SK-N-SH treated with all-trans-retinoic acid at 6 μM for 48 hours (cell line): ENCODE results near the gene SRSF1.

ENCODE experiments used
- ATAC-seq: fragments of 200-7000 bp; cut with Tn5 transposase; 3 replicates; pipeline ENCODE4 v1.9.1; 2020; ENCODE audit warnings: mild to moderate bottlenecking, moderate library complexity
- ARNTL ChIP-seq: fragments of 450-650 bp; formaldehyde crosslinking; IDR thresholded peaks from 2 replicates; pipeline ENCODE4 v1.5.0; 2020; ENCODE audit warnings: low read depth, mild to moderate bottlenecking, moderate library complexity, borderline replicate concordance
- BACH2 ChIP-seq: fragments of 250-450 bp; sonication (Bioruptor Pico); IDR thresholded peaks from 2 replicates; pipeline ENCODE4 v1.9.0; 2021; ENCODE audit warnings: mild to moderate bottlenecking, borderline replicate concordance
- ESRRG ChIP-seq: fragments of 250-450 bp; sonication (Bioruptor Pico); IDR thresholded peaks from 2 replicates; pipeline ENCODE4 v1.6.1; 2021; ENCODE audit warnings: mild to moderate bottlenecking
- GLIS3 ChIP-seq: fragments of 250-450 bp; sonication (Bioruptor Pico); IDR thresholded peaks from 2 replicates; pipeline ENCODE4 v1.5.0; 2020; ENCODE audit warnings: mild to moderate bottlenecking, moderate library complexity
- ISL1 ChIP-seq: fragments of 250-450 bp; sonication (Bioruptor Pico); IDR thresholded peaks from 2 replicates; pipeline ENCODE4 v2.1.2; 2022; ENCODE audit warnings: mild to moderate bottlenecking, moderate library complexity
- OSR1 ChIP-seq: fragments of 250-450 bp; sonication (Bioruptor Pico); IDR thresholded peaks from 2 replicates; pipeline ENCODE4 v1.8.0; 2022; ENCODE audit warnings: moderate library complexity, mild to moderate bottlenecking, inconsistent platforms
- PPARA ChIP-seq: fragments of 250-450 bp; sonication (Bioruptor Pico); IDR thresholded peaks from 2 replicates; pipeline ENCODE4 v1.5.0; 2020; ENCODE audit warnings: mild to moderate bottlenecking, borderline replicate concordance
- RARB ChIP-seq: fragments of 250-450 bp; sonication (Bioruptor Pico); IDR thresholded peaks from 2 replicates; pipeline ENCODE4 v1.8.0; 2021; ENCODE audit warnings: mild to moderate bottlenecking, moderate library complexity
- SNAI2 ChIP-seq: fragments of 250-450 bp; sonication (Bioruptor Pico); IDR thresholded peaks from 2 replicates; pipeline ENCODE4 v1.5.0; 2020; ENCODE audit warnings: mild to moderate bottlenecking, moderate library complexity
- TOX ChIP-seq: fragments of 250-450 bp; sonication (Bioruptor Pico); IDR thresholded peaks from 2 replicates; pipeline ENCODE4 v1.8.0; 2021; ENCODE audit warnings: mild to moderate bottlenecking, moderate library complexity, borderline replicate concordance
- ZC3H10 ChIP-seq: fragments of 250-450 bp; sonication (Bioruptor Pico); IDR thresholded peaks from 2 replicates; pipeline ENCODE4 v1.5.1; 2021; ENCODE audit warnings: mild to moderate bottlenecking, moderate library complexity
- ZFP30 ChIP-seq: fragments of 450-650 bp; formaldehyde crosslinking; IDR thresholded peaks from 2 replicates; pipeline ENCODE4 v1.5.0; 2022; ENCODE audit warnings: mild to moderate bottlenecking, moderate library complexity
- ZNF70 ChIP-seq: fragments of 450-650 bp; formaldehyde crosslinking; IDR thresholded peaks from 2 replicates; pipeline ENCODE4 v1.5.0; 2020; ENCODE audit warnings: mild to moderate bottlenecking, moderate library complexity
- ZNF8 ChIP-seq: fragments of 450-650 bp; formaldehyde crosslinking; IDR thresholded peaks from 2 replicates; pipeline ENCODE4 v1.5.0; 2020; ENCODE audit warnings: mild to moderate bottlenecking, moderate library complexity
- TF ChIP-seq, protein P1 (sequence below): fragments of 250-450 bp; sonication (Bioruptor Pico); IDR thresholded peaks from 2 replicates; pipeline ENCODE4 v1.8.0; 2021; ENCODE audit warnings: low read depth, mild to moderate bottlenecking, moderate library complexity, borderline replicate concordance
- TF ChIP-seq, protein P2 (sequence below): fragments of 250-450 bp; sonication (Bioruptor Pico); IDR thresholded peaks from 2 replicates; pipeline ENCODE4 v1.5.0; 2020; ENCODE audit warnings: mild to moderate bottlenecking, moderate library complexity
- TF ChIP-seq, protein P3 (sequence below): fragments of 250-450 bp; sonication (Bioruptor Pico); IDR thresholded peaks from 2 replicates; pipeline ENCODE4 v1.8.0; 2020; ENCODE audit warnings: mild to moderate bottlenecking, moderate library complexity, borderline replicate concordance
- TF ChIP-seq, protein P4 (sequence below): fragments of 250-450 bp; sonication (Bioruptor Pico); IDR thresholded peaks from 2 replicates; pipeline ENCODE4 v1.5.1; 2020; ENCODE audit warnings: low read depth, mild to moderate bottlenecking, moderate library complexity

Gene SRSF1

DNA sequence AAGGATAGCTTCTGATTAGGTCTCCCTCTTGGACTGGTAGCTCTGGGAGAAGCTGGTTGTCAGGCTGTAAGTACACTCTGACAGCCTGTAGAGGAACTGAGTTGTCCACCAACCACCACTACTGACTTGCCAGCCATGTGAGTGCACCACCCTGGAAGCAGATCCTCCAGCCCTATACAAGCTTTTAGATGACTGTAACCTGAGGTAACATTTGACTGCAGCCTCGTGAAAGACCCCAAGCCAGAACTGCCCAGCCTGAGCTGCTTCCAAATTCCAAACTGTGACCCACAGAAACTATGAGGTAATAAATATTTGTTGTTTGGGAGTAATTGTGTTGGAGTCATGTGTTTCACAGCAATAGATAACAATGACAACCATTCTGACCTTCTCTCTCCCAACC lies 45.4 kb upstream of the SRSF1 start:
- TF ChIP-seq ESRRG (CRISPR knock-in tag) (no peak), OSR1 (no peak), PPARA (no peak), ISL1 (CRISPR knock-in tag) (no peak), GLIS3 (CRISPR knock-in tag) (no peak), ZNF8 (no peak), BACH2 (CRISPR knock-in tag) (no peak), SNAI2 (no peak), ZNF70 (CRISPR knock-in tag) (no peak), TOX (CRISPR knock-in tag) (no peak), ZC3H10 (CRISPR knock-in tag) (no peak), RARB (CRISPR knock-in tag) (no peak), ZFP30 (CRISPR knock-in tag) (no peak)
- TF ChIP-seq, protein P1, sequence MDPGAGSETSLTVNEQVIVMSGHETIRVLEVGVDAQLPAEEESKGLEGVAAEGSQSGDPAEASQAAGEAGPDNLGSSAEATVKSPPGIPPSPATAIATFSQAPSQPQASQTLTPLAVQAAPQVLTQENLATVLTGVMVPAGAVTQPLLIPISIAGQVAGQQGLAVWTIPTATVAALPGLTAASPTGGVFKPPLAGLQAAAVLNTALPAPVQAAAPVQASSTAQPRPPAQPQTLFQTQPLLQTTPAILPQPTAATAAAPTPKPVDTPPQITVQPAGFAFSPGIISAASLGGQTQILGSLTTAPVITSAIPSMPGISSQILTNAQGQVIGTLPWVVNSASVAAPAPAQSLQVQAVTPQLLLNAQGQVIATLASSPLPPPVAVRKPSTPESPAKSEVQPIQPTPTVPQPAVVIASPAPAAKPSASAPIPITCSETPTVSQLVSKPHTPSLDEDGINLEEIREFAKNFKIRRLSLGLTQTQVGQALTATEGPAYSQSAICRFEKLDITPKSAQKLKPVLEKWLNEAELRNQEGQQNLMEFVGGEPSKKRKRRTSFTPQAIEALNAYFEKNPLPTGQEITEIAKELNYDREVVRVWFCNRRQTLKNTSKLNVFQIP (CRISPR knock-in tag), result no peak
- TF ChIP-seq, protein P2, sequence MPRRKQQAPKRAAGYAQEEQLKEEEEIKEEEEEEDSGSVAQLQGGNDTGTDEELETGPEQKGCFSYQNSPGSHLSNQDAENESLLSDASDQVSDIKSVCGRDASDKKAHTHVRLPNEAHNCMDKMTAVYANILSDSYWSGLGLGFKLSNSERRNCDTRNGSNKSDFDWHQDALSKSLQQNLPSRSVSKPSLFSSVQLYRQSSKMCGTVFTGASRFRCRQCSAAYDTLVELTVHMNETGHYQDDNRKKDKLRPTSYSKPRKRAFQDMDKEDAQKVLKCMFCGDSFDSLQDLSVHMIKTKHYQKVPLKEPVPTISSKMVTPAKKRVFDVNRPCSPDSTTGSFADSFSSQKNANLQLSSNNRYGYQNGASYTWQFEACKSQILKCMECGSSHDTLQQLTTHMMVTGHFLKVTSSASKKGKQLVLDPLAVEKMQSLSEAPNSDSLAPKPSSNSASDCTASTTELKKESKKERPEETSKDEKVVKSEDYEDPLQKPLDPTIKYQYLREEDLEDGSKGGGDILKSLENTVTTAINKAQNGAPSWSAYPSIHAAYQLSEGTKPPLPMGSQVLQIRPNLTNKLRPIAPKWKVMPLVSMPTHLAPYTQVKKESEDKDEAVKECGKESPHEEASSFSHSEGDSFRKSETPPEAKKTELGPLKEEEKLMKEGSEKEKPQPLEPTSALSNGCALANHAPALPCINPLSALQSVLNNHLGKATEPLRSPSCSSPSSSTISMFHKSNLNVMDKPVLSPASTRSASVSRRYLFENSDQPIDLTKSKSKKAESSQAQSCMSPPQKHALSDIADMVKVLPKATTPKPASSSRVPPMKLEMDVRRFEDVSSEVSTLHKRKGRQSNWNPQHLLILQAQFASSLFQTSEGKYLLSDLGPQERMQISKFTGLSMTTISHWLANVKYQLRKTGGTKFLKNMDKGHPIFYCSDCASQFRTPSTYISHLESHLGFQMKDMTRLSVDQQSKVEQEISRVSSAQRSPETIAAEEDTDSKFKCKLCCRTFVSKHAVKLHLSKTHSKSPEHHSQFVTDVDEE (CRISPR knock-in tag), result no peak
- TF ChIP-seq, protein P3, sequence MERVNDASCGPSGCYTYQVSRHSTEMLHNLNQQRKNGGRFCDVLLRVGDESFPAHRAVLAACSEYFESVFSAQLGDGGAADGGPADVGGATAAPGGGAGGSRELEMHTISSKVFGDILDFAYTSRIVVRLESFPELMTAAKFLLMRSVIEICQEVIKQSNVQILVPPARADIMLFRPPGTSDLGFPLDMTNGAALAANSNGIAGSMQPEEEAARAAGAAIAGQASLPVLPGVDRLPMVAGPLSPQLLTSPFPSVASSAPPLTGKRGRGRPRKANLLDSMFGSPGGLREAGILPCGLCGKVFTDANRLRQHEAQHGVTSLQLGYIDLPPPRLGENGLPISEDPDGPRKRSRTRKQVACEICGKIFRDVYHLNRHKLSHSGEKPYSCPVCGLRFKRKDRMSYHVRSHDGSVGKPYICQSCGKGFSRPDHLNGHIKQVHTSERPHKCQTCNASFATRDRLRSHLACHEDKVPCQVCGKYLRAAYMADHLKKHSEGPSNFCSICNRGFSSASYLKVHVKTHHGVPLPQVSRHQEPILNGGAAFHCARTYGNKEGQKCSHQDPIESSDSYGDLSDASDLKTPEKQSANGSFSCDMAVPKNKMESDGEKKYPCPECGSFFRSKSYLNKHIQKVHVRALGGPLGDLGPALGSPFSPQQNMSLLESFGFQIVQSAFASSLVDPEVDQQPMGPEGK (CRISPR knock-in tag), result no peak
- TF ChIP-seq, all 23 proteins: peak for 0
- ATAC-seq, result no peak

DNA sequence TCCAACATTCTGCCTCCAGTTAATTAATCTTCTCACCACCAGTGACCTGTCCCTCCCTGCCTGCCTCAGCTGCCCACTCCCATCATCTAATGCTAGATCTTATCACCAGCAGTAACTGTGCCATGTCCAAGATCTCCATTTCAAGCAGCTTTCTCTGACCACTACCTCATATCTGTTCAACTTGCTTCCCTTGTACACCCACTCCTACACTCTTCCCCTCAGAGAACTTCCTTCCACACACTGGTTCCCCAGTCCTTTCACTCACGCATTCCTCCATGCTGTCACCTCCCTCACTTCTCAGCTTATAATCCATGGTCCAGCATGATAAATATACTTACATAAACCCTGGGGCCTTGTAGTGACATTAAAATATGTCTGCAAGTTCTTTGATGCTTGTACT lies 44.4 kb upstream of the SRSF1 start:
- no peak for ATAC-seq
- no peak for TF ChIP-seq ZC3H10 (CRISPR knock-in tag)
- TF ChIP-seq RARB (CRISPR knock-in tag), result no peak
- TF ChIP-seq, protein P3 (CRISPR knock-in tag), result no peak
- TF ChIP-seq ARNTL (CRISPR knock-in tag), result no peak
- TF ChIP-seq OSR1, result no peak
- TF ChIP-seq, protein P4, sequence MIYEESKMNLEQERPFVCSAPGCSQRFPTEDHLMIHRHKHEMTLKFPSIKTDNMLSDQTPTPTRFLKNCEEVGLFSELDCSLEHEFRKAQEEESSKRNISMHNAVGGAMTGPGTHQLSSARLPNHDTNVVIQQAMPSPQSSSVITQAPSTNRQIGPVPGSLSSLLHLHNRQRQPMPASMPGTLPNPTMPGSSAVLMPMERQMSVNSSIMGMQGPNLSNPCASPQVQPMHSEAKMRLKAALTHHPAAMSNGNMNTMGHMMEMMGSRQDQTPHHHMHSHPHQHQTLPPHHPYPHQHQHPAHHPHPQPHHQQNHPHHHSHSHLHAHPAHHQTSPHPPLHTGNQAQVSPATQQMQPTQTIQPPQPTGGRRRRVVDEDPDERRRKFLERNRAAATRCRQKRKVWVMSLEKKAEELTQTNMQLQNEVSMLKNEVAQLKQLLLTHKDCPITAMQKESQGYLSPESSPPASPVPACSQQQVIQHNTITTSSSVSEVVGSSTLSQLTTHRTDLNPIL (CRISPR knock-in tag), result no peak
- TF ChIP-seq ZFP30 (CRISPR knock-in tag), result no peak
- TF ChIP-seq, all 23 proteins: peak for 0

DNA sequence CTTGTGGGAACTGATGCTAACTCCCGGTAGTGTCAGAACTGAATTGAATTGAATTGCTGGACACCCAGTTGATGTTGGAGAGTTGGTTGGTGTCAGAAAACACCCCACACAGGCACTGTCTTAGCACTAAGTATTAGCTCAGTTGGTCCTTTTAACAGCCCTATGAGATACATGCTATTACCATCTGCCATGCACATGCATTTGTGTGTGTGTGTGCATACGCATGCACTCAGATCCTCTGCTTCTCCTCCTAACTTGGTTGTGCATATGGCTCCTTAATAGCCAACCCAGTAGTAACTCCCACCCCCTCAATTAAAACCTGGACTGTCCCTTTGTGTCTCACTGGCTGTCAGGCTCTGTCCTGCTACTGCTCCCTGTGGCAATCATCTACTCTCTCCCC lies 43.9 kb upstream of the SRSF1 start:
- ATAC-seq, result no peak

More for the DNA sequence above, 43.9 kb upstream of the SRSF1 start:
- TF ChIP-seq, protein P1 (CRISPR knock-in tag), result no peak
- TF ChIP-seq ESRRG (CRISPR knock-in tag) (no peak), PPARA (no peak), SNAI2 (no peak)
- TF ChIP-seq, protein P3 (CRISPR knock-in tag), result no peak
